ENCODE data around the gene CEP89.

- TF ChIP-seq MAFK (IDR thresholded peaks at IDR 0.05; ENCODE audit: low read depth, low read length), result no peak
- TF ChIP-seq, protein P1, sequence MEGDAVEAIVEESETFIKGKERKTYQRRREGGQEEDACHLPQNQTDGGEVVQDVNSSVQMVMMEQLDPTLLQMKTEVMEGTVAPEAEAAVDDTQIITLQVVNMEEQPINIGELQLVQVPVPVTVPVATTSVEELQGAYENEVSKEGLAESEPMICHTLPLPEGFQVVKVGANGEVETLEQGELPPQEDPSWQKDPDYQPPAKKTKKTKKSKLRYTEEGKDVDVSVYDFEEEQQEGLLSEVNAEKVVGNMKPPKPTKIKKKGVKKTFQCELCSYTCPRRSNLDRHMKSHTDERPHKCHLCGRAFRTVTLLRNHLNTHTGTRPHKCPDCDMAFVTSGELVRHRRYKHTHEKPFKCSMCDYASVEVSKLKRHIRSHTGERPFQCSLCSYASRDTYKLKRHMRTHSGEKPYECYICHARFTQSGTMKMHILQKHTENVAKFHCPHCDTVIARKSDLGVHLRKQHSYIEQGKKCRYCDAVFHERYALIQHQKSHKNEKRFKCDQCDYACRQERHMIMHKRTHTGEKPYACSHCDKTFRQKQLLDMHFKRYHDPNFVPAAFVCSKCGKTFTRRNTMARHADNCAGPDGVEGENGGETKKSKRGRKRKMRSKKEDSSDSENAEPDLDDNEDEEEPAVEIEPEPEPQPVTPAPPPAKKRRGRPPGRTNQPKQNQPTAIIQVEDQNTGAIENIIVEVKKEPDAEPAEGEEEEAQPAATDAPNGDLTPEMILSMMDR (conservative IDR thresholded peaks at IDR 0.05; ENCODE audit: low read depth, low read length), result no peak
Observed at GRCh38 chr19:32863841-32864240, 107.9 kb downstream of the CEP89 start.

Data from IMR-90 (cell line).